HG03565 (cell line): Measurements from ENCODE around the gene C21orf91.

ENCODE experiments used
- ATAC-seq: cut with Tn5 transposase; IDR thresholded peaks from one replicate; pipeline ENCODE4 v1.9.1; 2021; ENCODE audit warnings: mild to moderate bottlenecking, moderate library complexity; ENCODE audit not compliant: unreplicated experiment

Gene C21orf91

DNA sequence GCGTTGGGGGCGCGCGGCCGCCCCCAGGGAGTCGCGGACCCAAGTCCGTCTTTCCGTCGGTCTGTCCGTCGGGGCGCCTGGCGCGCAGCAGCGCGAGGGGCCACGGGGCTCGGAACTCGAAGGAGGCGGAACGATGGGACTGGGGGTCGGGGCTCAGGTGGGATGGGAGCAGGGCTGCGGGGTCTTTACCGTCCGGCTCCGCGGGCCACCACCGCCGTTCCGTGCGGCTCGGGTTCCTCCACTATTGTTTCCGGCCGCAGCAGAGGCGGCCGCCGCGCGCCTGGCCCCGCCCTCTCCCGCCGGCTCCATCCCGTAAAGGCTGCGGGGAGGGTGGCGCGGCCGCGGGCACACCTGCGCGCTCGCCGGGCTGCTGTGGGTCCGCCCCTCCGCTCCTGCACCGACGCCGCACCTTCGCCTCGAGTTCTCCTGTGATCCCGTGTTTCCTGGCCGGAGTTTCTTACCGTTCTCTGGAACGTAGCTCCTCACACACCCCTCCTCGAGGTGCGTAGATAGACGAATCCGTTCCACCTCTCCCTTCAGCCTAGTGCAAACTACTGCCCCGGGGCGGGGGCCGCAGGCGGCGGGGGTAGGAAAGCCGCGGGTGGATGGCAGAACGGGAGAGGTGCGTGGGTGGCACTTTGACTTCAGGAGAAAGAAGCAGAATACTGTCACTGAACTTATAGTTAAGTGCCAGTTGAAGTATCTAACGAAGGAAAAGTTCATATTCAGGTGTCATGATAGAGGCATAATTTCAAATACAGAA lies at the start of gene C21orf91:
Gene C21orf91 (minus strand): TSS at position 243 of the 763 bp plus-strand sequence. CDS start 1,038 bp downstream, outside the sequence.
- peak; percentile 71 for ATAC-seq

DNA sequence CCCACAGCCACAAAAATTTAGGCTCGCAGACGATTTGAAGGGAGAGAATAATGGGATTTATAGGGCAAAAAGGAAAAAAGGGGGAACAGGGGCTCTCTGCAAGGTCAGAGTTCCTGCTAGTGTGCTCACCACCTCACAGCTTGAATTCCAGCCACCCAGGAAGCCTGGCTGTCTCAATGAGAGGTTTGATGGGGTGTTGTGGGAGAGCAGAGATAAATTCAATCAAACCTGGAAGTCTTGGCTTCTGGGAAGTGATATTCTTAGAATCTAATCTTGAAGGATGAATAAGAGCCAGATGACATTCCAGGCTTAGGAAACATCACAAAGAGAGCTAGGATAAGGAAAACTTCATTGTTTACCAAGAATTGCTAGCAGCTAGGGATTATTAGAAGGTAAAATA lies 47.4 kb upstream of the C21orf91 start:
- no peak for ATAC-seq

DNA sequence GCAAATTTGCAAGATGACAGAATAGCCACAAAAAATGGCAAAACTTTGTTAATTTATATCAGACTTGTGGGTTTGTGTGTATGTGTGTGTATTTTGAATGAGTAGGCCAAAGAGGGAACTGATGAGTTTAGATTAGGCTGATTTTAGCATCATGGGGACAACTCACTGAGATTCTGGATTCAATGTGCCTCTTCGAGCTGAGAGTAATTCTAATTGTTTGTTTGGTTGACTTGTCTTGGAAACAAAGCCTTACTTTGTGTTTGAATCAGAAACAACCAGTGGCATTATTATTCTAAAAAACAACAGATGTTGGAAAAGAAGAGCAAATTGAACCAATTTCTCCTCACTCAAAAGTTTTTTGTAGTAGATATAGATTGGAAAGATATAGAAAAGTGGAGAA lies 40.5 kb upstream of the C21orf91 start:
- ATAC-seq: no peak

DNA sequence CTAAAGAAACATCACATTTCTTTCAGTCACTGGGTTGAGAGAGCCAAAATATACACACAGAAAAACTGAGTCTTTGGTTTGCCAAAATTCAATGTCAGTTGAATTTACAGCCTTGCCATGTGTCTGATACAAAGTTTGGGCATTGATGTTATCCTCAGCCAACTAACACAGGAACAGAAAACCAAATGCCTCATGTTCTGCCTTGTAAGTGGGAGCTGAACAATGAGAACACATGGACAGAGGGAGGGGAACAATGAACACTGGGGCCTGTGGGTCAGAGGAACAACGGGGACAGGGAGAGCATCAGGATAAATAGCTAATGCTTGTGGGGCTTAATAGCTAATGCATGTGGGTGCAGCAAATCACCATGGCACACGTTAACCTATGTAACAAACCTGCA lies 39.6 kb upstream of the C21orf91 start:
- no peak for ATAC-seq

DNA sequence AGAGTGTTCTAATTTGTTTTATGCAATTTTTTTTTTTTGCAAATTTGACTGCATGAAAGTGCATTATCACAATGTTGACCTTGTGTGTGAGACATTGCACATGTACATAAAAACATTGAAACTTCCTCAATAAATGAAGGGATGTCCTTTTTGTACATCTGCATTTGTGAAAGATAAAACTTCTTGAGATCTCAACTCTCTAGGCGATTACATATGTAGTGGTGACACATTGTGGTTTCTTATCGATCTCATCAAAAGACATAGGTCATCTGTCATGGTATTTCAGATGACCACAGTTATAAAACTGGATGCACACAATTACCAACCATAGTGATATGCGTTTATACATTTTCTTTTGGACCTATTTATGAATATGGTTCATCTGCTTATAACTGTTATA lies 35.6 kb upstream of the C21orf91 start:
- no peak for ATAC-seq

DNA sequence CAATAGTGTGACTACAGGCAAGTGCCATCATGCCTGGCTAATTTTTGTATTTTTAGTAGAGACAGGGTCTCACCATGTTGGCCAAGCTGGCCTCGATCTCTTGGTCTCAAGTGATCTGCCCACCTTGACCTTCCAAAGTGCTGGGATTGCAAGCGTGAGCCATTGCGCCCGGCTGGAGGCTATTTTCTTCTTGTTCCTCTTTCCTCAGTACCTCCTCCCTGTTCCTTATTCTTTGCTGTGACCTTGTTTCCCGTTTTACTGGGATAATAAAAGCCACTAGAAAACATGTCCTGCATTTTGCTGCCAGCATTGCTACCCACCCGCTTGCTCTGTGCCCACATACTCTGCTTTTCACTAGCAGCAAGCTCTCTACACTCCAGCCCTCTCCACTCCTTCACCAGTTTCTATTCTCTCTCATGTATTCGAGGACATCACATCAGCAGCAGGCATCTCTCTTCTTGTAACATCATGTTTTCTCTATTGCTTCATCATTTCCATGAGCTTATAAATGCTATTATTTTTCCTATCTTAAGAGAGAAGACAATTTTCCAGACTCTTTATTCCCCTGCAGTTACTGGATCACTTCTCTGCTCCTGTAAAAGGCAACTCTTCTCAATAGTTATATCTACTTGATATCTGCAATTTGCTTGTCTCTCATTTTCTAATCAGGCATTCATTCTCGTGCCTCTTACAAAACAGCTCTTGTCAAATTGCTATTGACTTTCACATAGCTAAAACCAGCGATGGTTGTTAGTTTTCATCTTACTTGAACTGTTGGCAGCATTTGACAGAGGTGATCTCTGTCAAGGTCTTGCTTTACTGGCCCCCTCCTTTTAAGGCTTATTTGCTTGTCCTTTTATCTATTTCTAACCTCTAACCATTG lies 34.5 kb upstream of the C21orf91 start:
- ATAC-seq: no peak

DNA sequence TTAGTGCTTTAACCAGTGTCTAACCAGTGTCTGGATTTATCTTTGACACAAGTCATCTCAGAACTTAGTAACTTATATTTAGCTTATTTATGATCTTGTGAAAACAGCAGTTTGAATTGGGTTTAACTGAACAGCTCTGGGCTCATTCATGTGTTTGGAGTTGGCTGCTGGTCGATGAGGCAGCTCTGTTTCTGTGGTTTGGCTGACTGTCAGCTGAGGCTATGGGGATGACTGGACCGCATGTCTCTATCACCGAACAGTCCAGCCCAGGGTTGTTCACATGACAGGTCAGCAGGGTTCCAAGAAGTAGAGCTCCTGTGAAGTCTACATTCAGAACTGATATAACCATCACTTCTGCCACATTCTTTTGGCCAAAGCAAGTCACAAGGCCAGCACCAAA lies 29.1 kb upstream of the C21orf91 start:
- ATAC-seq: peak; percentile 91

DNA sequence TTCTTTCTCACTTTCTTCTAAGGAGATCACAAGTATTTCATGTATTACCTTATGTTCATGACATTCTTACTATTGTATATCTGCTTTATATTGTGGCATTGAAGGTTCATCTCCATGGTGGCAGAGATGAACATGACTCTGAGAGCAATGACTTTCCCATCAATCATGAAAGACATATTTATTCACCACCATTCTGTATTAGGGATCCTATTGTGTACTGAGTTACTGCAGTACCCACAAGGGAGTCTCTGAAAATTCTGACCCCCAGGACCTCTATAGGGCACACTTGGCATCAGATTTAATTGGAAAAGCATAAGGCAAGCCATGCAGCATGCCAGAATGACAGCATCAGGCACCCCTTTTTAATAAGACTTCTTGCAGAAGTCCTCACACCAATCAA lies 21.9 kb upstream of the C21orf91 start:
- no peak for ATAC-seq

DNA sequence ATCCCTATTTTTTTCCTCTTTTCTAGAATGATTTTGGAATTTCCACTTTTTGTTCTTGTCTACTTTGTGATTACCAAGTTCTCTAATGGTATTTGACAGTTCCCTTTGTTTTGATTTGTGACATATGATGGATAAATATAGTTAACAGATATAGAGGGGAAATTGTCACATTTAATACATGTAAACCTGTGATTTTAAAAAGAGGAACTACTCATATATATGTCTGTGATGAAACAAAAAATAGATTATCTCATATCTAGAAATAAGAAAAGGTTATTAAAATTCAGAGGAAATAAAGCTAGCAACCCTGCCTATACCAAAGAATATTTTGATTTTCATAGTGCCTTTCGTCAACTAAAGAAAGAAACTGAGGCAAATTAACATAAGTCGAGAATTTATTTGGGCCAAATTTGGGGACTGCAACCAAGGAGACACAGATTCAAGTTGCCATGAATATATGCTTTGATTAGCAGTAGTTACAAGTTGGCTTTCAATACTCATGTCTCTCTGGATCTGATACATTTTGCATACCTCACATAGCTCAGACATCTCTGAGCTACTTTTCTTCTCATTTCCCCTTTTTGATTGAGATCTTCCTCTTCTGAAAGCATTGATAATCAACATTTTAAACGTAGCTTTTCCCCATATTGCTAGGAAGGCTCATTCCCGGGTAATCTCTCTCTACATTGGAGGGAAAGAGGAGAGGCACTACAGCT lies 15.6 kb upstream of the C21orf91 start:
- ATAC-seq: no peak

DNA sequence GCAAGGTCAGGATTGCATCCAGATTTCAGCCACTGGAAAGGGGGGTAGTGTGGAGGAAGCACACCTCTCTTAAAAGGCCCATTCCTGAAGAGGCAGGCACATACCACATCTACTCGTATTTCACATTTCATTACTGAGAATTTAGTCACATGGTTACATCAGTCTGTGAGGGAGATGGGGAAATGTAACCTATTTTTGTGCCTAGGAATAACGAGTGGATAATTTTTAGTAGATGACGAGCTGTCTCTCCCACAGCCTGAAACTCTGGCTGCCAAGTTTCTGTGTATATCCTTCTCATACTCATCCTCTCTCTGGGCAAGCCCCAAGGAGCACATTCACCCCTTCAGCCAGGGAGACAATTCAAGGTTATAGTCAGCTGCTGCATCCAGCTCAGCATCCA lies 10.3 kb upstream of the C21orf91 start:
- no peak for ATAC-seq

DNA sequence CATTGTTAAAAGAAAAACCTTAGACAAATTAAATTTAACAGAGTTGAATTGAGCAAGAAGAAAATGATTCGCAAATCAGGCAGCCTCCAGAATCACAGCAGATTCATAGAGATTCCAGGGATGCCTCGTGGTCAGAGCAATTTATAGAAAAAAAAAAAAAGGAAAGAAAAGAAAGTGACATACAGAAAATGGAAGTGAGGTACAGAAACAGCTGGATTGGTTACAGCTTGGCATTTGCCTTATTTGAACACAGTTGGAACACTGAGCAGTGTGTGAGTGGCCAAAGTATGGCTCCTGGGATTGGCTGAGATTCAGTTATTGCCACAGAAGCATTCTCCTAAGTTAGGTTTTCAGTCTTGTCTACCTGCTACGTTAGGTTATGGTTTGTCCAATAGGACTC lies 9.1 kb upstream of the C21orf91 start:
- ATAC-seq: no peak

DNA sequence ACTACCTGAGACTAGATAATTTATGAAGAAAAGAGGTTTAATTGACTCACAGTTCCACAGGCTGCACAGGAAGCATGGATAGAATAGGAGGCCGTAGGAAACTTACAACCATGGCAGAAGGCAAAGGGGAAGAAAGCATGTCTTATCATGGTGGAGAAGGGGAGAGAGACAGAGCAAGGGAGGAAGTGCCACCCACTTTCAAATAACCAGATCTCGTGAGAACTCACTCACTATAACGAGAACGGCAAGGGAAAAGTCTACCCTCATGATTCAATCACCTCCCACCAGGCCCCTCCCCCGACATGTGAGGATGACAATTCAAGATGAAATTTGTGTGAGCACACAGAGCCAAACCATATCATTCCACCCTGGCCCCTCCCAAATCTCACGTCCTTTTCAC lies 4.7 kb upstream of the C21orf91 start:
- no peak for ATAC-seq

DNA sequence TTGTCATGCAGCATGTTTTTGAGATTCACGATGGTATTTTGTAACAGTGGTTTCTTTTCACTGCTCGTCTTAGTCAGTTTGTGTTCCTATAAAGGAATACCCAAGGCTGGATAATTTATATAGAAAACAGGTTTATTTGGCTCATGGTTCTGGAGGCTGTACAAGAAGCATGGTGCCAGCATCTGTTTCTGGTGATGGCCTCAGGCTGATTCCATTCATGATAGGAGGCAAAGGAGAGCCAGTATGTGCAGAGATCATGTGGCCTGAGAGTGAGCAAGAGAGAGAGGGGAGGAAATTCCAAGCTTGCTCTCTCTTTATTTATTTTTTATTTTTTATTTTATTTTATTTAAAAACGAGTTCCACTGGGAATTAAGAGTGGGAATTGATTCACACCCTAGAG lies 2.0 kb upstream of the C21orf91 start:
- ATAC-seq: no peak

DNA sequence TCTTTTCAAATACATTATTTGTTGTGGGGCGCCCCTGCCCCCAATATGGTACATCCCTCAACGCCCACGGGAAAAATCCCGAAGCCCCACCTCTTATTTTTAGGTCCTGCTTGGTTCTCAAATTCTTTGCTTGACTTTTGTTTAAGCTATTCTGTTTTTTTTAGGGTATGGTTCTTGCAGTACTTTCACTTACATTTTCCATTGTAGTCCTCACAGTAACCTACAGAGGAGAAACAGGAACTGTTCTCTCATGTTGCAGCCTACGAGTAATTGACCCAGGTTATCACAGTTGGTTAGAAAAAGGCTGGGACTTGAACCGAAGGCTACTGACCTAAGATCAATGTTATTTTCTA lies 697 bp upstream of the C21orf91 start:
- peak; percentile 68 for ATAC-seq

DNA sequence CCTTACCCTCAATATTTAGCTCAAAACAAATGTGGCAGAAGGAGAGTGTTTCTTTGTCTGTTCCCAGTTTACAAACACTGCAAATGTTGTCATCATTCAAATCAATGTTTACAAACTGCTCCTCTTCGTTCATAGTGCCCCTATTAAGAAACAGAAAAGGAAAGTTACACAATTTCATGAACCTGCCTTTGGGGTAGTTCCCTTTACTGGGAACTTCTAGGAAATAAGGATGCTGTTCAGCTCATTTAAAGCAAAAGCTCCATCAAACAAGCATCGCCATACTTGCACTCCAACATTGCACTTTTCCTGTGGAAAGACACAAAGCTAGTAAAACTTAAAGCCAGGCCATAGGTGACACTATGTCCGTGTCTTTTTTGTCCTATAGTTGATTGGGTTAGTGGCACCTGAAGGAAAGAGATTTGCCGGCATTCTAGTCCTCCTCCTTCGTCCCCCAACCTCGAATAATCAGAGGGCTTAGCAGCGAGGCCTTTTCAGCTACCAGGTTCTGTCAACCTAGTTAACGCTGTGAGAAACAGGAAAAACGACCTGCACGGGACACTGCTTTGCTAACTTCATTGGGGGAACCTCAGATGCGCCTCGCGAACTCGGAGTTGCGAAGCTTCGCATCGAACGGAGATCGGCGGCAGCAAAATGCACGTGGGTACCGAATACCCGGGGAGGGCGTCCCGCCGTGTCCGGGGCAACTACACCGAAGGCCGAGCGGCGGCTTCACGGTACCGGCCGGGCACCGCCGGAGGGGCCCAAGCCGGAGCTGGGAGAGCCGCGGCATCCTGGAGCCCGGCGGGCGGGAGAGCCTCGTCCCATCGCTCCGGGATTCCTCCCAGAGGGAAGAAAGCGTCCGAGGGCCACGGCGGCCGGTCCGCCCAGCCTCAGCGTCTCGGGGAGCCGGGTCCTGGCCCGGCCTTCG lies 706 bp downstream of the C21orf91 start:
- ATAC-seq: peak; percentile 3

DNA sequence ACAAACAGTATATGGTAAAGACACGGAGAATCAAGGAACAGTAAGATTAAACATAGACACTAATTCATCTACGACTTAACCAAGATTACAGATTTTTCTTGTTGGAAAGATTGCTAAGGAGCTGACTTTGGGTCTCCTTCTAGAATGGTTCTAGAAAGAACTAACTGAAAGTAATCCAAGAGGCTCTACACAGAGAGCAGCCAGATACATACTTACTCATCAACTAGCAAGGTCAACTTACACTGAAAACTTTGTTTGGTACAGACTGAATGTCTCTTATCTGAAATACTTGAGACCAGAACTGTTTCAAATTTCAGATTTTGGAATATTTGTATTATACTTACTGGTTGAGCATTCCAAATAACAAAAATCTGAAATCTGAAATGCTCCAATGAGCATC lies 5.8 kb downstream of the C21orf91 start:
- ATAC-seq: no peak

DNA sequence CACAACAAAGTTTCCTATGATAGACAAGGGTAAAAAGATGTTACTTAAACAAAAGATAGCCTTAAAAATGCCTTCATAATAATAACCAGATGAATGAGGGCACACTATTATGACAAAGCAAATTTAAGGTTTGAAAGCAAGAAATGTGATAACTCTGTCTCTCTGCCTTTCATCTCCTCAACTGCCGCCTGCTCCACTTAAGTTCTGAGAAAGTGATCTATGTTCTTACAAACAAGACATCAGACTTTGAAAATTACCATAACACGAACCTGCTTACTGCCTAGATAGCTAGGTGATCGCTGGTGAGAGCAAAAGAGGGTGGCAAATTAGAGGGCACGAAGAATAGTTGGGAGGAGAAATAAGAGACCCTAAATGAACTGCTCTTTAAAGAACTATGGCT lies 13.2 kb downstream of the C21orf91 start:
- no peak for ATAC-seq

DNA sequence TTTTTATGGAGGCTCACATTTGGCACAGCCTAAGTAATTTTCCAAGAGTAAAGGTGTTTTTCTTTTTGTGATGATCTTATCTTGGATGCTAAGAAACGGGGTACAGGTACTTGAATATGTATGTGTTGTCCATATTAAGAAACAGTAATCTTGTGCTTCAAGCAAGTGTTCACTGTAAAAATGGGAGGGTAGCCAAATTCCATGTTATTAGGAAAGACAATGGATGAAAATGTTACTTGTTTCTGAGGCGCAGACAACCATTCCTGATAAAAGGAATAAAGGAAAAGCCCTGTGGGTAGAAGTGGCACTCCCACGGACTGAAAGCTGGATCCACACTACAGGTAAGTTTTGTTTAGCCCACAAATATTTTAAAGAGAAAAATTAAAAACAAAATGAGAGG lies 15.6 kb downstream of the C21orf91 start:
- ATAC-seq: no peak

DNA sequence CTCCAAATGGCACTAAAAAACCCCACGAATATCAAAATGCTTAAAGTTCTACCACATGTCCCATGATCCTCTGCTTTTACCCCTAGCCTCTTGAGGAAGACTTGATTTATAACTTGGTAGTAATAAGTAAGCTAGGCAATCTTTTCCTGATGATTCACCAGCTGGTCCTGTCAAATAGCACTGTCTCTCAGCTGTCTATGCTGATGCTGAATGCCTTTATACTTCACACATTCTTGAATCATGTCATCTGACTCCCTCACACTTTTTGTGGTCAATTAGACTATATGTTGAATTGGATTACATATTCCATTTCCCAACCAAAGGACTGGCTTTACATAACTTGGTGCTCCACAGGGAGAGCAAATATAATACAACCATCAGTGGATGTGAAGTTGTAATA lies 16.6 kb downstream of the C21orf91 start:
- ATAC-seq: no peak

DNA sequence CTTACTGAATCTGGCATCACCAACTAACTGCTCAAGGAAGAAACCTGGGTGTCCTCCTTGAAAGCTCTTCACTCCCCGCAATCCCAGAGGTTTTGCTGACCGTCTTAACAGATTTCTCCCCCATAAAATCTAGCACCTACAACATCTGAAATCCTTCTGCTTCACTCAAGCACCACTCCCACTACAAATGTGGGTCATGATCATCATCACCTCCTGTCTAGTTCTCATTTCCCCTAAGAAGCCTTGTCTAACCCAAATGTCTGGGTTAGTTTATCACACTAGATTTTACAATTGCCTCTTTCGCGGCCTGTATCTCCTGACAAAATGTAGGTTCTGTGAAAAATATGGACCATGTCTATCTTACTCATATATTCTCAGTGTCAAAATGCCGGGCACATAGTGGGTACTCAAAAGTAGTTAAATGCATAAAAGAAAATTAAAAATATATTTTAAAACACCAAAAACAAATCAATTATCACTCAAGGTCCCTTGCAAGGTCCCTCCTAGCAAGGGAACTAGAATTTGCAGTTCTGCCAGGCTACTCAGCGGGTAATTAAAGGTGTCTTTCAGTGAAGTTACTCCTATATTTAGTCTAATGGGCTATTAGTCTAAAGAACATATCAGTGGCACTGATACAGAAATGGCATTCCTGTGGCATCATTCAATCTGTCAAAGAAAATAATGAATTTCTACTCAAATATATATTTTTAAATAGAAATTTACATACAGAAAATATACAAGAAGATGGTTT lies 19.6 kb downstream of the C21orf91 start:
- no peak for ATAC-seq
